SKM-1 (cell line): Measurements from ENCODE around the gene SCNN1A.

Experiments
- DNase-seq: peaks from one replicate; lab custom pipeline; 2025; ENCODE audit not compliant: unreplicated experiment; lab: John Stamatoyannopoulos, UW

Gene SCNN1A

DNA sequence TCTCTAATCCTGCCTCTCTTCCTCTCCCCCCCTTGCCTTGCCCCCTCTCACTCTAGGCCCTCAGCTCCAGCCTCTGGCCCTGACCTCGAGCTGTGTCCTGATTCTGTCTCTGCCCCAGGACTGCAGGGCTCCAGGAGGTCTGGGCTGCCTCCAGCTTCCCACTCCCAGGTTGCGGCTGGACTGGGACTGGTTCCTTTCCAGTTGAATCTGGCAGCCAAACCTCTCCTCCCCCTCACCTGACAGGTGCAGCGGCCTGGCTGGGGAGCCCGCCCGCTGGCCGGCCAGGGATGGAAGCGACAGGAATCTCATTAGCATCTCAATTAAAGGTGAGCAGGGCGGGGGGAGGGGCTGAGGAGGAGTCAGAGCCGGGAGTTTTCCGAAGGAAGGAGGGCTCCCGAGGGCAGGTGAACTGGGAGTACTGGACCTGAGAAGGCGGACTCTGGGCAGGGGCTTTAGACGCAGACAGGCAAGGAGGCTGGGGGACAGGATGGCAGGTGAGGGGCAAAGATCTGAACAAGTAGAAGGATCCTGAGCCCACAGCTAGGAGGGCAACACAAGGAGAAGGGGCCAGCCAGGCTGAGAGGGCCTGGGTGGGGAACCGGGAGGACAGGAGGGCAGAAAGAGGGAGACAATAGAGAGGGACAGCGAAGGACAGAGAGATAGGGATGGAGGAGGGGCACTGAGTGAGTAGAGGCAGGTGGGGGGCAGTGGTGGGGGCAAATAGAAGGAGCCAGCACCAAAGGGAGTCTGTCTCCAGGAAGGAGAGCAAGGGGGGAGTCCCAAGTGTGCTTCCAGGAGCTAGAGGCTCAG lies at the start of gene SCNN1A:
Gene SCNN1A, minus strand, starts transcription at position 295 of the 810 bp plus-strand sequence. CDS start 780 bp downstream, outside the sequence.
- no peak for DNase-seq

DNA sequence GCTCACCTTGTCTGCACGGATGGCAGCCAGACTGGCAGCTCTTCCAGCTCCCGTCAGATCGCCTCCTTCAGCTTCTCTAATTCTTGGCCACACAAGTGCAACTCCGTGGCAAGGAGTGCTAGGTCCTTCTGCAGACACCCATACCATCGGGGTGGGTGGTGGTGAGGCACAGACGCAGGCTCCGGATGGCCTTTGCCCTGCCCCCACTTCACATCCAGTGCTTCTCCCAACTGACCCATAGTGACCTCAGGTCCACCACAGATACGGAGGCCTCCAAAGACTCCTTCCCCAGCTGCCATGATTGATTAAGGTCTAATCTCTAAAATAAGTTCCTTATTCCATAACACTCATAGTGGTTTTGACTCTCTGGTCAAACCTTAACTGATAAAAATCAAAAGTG lies 49.5 kb upstream of the SCNN1A start:
- DNase-seq = no peak

DNA sequence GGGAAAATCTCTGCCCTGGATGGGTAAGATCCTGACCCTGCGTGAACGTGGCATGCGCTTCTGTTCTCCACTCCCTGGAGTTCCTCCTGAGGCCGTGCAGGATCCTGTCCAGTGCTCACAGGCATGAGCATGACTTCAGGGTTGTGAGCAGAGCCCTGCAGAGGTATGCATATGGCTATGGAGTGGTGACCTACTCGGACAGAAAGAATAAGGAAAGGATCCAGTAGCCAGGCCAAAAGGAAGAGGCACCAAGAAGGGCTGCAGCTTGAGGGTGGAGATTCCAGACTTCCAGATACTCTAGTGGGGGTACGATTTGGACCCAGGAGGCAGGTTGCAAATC lies 48.6 kb upstream of the SCNN1A start:
- DNase-seq = no peak

DNA sequence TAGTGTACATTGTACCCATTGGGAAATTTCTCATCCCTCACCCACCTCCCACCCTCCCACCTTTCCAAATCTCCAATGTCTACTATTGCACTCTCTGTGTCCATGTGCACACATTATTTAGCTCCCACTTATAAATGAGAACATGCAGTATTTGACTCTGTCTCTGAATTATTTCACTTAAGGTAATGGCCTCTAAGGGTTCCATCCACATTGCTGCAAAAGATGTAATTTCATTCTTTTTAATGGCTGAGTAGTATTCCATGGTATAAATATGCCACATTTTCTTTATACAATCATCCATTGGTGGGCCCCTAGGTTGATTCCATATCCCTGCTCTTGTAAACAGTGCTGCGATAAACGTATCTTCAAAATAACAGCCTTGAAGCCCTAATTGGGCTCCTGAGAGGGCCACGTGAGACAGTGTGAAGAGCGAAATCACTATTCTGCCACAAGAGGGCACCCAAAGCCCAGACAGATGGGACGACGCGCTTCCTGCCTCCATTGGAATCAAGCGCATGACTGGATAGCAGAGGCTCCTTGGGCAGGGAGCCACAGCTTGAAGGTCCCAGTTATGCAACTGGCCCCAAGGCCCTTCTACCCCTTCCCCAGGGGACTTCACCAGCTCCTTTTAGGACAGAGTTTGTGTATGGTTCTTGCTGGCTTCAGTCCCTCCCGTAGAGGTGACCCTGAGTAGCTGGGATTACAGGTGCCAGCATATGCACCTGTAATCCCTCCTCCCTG lies 48.1 kb upstream of the SCNN1A start:
- peak; percentile 54 for DNase-seq

DNA sequence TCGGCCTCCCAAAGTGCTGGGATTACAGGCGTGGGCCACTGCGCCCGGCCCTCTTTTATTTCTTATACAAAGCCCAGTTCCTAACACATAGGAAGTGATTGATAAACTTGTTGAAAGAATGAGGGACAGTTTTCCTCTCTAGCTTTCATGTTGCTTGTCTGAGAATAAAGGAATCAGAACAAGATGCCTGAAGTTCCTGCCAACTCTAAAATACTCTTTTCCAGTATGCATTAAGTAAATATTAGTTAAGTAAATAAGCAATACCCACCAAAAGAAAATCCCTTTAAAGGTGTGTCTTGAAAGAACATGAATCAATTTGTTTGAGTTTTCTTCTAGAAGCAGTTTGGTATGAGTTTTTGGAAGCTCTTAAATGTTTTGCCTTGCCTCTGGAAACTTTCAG lies 45.0 kb upstream of the SCNN1A start:
- no peak for DNase-seq

DNA sequence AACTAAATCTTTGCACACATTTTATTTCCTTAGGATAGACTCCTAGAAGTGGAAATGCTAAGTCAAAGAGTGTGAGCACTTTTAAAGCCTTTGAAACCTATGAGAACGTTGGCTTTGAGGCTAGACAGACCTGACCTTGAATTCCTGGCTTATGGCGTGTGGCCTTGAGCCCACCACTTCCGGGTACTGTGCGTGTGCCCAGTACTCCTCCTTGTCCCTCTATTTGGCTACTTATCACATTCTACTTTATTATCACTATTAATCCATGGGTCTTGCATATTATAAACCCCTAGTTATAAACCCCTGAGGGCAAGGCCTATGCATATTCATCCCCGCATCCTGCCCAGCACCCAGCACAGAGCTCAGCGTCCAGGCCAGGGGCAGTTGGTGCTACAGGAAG lies 43.4 kb upstream of the SCNN1A start:
- DNase-seq = no peak

DNA sequence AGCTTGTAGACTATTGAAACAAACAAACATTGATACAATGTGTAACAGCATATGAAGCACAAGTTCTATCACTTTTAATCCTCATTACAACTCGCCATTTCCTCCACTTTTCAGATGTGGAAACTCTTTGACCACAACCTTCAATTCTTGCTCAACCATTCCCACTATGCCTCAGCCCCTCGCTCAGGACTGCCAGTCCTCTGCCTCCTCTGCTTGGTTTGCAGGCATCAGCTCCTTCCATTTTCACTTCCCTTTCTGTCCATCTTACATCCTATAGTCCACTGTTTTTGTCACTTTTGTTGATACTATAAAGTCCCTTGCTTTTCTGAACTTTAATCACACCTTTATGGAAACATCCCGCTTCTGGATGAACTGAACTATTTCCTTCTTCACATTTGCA lies 41.2 kb upstream of the SCNN1A start:
- peak; percentile 20 for DNase-seq

DNA sequence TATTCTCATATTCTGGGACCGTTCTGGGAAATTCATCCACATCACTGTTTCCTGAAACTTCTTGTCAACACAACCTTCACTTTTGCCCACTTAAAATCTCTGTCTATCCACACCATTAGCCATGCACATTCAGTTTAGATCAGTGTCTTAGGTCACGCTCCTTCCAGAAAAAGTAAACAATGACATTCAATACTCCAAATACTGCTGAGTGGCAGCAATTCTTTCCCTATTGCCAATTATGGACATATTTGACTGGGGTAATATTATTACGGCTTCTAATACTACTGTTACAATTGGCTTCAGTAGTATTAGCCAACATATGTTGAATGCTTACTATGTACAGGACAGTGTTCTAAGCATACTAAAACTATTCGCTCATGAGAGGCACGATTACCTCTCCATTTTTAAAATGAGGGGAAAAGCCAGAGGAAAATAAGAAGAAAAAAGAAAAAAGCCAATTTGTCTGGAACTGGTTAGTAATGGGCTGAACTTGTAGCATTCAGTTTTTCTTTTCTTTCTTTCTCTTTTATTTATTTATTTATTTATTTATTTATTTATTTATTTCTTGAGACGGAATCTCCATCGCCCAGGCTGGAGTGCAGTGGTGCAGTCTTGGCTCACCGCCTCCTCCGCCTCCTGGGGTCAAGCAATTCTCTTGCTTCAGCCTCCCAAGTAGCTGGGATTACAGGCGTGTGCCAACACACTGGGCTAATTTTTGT lies 32.0 kb upstream of the SCNN1A start:
- no peak for DNase-seq

DNA sequence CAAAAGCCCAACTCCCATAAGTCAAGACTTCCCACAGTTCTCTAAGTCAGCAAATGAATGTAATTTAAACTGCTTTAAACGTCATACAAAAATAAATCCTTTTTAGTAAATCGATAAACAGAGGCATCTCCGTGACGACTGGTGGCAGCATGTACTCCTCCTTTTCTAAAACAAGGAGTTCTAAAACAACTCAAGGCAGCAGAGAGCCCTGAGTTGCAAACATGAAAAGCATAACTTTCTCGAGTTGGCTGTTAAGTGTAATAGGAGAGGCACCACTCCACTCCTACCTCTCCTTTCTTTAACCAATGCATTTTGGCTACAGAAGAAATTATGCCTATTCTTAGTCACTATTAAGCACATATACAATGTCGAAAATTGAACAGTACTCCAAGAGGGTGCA lies 30.6 kb upstream of the SCNN1A start:
- no peak for DNase-seq

DNA sequence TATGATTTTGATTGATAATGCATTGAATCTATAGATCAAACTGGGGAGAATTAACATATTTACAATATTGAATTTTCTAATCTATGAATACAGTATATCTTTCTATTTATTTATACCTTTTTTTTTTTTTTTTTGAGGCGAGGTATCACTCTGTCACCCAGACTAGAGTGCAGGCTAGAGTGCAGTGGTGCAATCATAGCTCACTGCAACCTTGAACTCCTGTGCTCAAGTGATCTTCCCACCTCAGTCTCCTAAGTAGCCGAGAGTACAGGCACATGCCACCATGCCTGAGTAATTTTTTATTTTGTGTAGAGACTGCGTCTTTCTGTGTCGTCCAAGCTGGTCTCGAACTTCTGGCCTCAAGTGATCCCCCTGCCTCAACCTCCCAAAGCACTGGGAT lies 29.0 kb upstream of the SCNN1A start:
- DNase-seq = no peak

DNA sequence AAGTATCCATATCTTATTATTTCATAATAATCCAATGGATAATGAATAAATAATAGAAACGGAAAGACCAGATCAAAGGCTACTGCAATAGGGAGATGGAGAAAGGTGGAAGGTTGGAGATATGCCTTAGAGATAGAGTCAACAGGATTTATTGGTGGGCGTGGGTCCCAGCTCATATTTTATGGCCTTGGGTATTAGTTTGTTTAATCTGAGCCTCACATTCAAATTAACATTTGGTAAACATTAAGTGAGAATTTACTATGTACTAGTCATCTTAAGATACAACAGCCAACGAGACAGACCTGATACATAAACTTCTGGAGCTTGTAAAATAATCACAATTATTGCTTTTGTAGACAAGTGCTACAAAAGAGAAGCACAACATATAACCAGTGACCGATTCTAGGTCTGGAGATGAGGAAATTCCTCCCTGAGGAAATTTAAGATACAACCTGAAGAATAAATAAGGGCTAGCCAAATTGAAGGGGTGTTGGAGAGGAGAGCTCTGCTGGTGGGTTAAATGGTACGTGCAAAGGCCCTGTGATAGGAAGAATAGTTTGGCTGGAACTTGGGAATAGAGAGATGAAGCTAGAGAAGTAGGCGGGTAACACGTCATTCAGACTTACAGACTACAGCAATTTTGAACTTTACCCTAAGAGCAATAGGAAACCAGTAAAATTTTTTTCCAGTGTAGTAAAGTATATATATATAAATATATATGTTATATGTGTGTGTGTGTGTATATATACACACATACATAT lies 24.7 kb upstream of the SCNN1A start:
- no peak for DNase-seq

DNA sequence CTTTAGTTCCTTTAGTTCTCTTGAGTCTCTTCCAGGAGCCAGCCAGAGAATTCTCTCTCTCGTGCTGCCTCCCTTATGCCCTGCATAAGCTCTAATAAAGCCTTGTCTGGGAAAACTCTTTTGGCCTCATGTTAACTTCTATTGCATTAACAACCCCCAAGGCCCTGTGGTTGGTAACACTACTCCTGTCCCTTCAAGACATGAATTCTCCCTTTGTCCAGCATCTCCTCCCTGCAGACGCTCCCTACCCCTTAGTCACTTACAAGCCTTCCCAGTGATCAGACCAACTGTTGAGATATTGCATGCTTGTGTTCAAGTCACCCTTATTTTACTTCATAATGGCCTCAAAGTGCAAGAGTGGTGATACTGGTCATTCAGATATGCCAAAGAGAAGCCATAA lies 20.7 kb upstream of the SCNN1A start:
- no peak for DNase-seq

DNA sequence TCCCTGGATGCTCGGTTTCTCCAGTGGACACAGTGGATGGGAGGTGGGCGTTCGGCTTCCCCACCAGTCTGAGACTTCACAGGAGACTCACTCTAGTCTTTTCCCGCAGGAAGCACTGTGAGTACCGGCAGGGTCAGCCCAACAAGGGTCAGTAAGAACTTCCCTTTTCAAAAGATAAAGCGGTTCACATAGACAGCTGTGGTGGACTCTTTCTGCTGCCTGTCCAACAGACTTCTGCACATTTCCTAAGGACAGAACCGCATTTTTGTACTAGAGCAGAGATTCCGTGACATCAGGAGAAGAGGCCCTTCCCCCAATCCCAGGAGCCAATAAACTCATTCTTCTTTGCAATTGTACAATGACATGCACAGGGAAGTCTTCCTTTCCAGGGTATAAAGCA lies 19.0 kb upstream of the SCNN1A start:
- peak; percentile 14 for DNase-seq

DNA sequence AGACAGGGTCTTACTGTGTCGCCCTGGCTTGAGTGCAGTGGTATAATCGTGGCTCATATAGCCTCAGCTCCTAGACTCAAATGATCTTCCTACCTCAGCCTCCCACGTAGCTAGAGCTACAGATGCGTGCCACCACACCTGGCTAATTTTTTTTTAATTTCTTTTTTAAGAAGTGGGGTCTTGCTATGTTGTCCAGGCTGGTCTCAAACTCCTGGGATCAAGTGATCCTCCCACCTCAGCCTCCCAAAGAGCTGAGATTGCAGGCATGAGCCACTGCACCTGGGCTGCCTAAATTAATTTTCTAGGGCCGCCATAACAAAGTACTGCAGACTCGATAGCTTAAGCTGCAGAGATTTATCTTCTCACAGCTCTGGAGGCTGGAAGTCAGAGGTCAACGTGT lies 17.7 kb upstream of the SCNN1A start:
- DNase-seq = no peak

DNA sequence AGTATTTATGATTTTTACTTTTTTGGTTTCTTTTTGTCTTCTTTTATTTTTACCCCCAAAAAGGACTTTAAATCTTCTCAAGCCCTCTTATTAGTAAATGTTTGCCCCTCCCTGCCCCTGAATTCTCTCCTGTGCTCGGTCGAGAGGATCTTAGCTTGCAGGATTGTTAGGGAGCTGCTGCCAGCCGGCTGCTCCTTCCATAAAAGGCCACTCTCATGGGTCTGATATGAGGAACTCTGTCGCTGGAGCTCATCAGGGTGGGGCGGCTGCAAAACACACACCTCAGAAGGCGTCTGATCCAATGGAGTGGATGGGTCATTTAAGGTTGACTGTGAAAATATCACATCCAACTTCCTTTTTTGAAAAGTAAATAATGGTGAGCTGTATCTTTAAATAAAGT lies 17.1 kb upstream of the SCNN1A start:
- DNase-seq = peak; percentile 2

DNA sequence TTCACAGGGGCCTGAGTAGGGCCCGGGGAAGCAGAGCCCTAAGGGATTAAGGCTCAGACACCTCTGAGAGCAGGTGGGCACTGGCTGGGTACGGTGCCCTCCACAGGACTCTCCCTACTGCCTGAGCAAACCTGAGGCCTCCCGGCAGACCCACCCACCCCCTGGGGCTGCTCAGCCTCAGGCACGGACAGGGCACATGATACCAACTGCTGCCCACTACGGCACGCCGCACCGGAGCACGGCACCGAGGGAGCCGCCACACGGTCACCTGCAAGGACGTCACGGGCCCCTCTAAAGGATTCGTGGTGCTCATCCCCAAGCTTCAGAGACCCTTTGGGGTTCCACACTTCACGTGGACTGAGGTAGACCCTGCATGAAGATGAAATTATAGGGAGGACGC lies 15.7 kb upstream of the SCNN1A start:
- DNase-seq = no peak

DNA sequence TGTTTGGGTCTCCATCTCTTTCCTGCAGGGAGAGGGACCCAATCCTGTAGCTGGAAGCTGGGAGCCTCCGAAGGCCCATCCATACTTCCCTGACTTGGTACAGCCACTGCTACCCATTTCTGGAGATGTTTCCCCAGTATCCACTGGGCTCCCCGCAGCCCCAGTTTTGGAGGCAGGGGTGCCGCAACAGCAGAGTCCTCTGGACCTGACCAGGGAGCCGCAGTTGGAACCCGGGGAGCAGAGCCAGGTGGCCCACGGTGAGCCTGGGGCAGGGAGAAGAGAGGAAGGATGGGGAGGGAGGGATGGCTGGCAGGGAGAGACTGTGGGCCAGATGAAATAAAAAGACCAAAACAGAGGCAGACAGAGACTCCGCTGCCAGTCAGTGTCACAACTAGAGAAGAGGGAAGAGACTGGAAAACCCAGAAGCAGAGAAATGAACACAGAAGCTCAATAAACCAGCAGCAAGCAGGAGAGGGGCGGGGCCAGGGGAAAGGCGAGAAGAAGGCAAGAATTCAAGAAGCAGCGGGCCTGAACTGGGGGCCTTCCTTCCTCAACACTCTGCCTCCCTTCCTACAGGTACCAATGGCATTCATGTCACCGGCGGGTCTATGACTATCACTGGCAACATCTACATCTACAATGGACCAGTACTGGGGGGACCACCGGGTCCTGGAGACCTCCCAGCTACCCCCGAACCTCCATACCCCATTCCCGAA lies 14.9 kb upstream of the SCNN1A start:
- no peak for DNase-seq

DNA sequence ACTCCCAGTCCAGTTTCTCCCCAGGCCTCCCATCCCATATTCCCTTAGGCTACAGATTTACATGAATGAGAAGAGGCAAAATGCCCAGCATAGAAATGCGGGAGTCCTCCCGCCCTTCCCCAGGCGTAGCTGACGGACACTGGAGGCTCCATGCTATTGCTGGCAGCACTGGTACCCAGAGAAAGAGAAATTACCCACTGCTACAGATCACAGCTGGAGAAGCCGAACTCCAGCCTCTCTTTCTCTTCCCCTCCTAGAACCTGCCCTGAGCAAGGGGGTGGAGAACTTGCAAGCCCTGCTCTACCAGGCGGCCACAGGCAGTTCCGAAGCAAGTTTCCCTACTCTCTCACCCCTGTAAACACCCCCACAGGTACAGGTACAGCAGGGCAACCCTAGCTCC lies 12.2 kb upstream of the SCNN1A start:
- no peak for DNase-seq

DNA sequence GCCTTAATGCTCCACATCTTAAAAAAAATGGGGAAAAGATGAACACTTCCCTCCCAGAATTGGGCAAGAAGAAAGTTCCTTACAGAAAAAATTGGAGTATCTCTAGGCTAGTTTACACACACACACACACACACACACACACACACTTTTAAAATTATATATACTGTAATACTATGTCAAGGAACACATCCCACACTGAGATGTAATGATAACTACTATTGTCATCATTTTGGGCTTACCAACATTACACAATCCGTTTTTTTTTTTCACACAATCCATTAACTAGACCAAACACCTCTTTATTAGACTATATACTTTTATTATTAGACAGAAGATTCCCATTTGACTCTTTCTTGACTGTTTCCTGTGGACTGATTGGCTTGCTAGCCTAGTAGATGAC lies 11.1 kb upstream of the SCNN1A start:
- no peak for DNase-seq

DNA sequence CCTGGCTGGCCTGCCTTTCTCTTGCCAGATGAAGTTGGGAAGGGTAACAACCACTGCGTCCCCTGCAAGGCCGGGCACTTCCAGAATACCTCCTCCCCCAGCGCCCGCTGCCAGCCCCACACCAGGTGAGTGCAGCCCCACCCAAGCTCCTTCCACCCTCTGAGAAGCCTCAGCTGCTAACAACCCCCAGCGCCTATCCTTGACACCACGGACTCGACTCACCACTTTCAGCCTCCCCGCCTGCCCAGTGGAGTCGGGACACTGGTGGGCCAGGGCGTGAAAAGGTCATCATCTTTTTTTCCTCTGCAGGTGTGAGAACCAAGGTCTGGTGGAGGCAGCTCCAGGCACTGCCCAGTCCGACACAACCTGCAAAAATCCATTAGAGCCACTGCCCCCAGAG lies 10.7 kb upstream of the SCNN1A start:
- no peak for DNase-seq
